ENCODE data around the gene CEP72.

CEP72 gene

DNA sequence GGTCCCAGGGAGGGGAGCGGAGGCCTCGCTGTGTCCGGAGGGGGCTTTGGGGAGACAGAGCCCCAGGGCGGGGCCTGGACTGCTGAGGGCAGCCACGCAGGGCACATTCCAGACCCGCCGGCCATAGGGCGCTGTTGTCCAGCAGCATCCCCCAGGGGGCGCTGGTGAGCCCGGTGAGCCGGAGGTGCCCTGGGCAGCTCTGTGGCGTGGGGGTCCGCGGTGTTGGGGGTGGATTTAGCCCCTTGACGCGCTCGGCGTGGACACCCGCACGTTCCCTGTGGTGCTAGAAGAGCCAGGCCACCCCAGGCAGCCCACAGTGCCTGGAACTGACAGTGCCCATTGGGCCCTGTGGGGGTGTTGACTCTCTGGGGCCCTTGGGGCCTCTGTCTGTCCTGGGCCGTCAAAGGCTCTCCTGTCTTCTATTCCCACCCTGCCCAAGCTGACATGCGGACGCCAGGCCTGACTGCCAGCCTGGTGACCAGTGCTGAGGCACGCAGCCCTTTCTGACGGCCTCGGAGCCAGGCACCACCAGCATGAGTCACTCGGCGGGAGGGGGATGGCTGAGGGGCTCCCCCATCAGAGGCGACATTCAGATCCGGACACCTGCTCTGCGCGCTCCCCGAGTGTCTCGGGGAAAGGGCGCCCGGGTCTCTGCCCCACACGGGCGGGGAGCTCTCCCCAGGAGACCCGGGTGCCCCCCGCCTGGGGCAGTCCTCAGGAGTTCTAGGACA is 57.1 kb downstream of the CEP72 start:
- no peak for TF ChIP-seq TOX (CRISPR knock-in tag; IDR thresholded peaks at IDR 0.05; ENCODE audit: borderline replicate concordance)
- no peak for TF ChIP-seq ISL1 (CRISPR knock-in tag; IDR thresholded peaks at IDR 0.05)
- no peak for TF ChIP-seq OSR1 (CRISPR knock-in tag; IDR thresholded peaks at IDR 0.05)
- TF ChIP-seq, protein P1, sequence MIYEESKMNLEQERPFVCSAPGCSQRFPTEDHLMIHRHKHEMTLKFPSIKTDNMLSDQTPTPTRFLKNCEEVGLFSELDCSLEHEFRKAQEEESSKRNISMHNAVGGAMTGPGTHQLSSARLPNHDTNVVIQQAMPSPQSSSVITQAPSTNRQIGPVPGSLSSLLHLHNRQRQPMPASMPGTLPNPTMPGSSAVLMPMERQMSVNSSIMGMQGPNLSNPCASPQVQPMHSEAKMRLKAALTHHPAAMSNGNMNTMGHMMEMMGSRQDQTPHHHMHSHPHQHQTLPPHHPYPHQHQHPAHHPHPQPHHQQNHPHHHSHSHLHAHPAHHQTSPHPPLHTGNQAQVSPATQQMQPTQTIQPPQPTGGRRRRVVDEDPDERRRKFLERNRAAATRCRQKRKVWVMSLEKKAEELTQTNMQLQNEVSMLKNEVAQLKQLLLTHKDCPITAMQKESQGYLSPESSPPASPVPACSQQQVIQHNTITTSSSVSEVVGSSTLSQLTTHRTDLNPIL (CRISPR knock-in tag; IDR thresholded peaks at IDR 0.05; ENCODE audit: low read depth), result no peak
- TF ChIP-seq ZC3H10 (CRISPR knock-in tag; IDR thresholded peaks at IDR 0.05), result no peak
- no peak for TF ChIP-seq ZNF8 (CRISPR knock-in tag; IDR thresholded peaks at IDR 0.05)
- no peak for TF ChIP-seq ZFP30 (CRISPR knock-in tag; IDR thresholded peaks at IDR 0.05)
- ATAC-seq, result peak; percentile 9; the same call in 1 of the 3 replicates

DNA sequence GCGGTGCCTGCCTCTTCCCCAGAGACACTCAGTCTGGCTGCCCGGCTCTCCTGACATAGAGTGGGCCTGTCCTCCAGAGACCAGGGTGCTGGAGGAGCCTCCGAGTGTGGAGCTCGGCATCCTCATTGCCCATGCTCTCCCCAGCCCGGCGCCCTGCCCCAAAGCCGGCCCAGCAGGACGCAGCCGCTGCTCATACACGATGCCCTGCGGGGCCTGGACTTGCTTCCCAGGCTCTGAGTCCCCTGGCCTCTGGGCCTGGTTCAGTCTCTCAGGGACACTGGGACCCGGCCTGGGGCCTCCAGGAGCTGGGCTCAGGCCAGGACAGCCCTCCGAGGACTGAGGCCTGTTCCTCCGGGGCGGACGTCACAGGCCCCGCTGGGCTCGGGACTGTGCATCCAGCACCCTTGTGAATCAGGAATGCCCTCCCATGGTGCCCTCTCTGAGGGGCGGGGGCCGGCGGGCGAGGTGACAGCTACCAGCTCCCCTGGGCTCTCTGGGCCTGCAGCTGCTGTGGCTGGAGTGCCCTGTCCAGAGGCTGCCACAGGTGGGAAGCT is 57.8 kb downstream of the CEP72 start:
- ATAC-seq, result no peak
- TF ChIP-seq RARB (CRISPR knock-in tag; IDR thresholded peaks at IDR 0.05) (no peak), ZC3H10 (CRISPR knock-in tag; IDR thresholded peaks at IDR 0.05) (no peak), GLIS3 (CRISPR knock-in tag; IDR thresholded peaks at IDR 0.05) (no peak), ISL1 (CRISPR knock-in tag; IDR thresholded peaks at IDR 0.05) (no peak), TOX (CRISPR knock-in tag; IDR thresholded peaks at IDR 0.05; ENCODE audit: borderline replicate concordance) (no peak), ZFP30 (CRISPR knock-in tag; IDR thresholded peaks at IDR 0.05) (no peak), OSR1 (CRISPR knock-in tag; IDR thresholded peaks at IDR 0.05) (no peak), PPARA (CRISPR knock-in tag; IDR thresholded peaks at IDR 0.05; ENCODE audit: borderline replicate concordance) (no peak), ZNF565 (CRISPR knock-in tag; conservative IDR thresholded peaks at IDR 0.05; ENCODE audit: low read depth) (no peak), ZFP3 (CRISPR knock-in tag; IDR thresholded peaks at IDR 0.05) (no peak)
- TF ChIP-seq, protein P1 (CRISPR knock-in tag; IDR thresholded peaks at IDR 0.05; ENCODE audit: low read depth), result no peak

DNA sequence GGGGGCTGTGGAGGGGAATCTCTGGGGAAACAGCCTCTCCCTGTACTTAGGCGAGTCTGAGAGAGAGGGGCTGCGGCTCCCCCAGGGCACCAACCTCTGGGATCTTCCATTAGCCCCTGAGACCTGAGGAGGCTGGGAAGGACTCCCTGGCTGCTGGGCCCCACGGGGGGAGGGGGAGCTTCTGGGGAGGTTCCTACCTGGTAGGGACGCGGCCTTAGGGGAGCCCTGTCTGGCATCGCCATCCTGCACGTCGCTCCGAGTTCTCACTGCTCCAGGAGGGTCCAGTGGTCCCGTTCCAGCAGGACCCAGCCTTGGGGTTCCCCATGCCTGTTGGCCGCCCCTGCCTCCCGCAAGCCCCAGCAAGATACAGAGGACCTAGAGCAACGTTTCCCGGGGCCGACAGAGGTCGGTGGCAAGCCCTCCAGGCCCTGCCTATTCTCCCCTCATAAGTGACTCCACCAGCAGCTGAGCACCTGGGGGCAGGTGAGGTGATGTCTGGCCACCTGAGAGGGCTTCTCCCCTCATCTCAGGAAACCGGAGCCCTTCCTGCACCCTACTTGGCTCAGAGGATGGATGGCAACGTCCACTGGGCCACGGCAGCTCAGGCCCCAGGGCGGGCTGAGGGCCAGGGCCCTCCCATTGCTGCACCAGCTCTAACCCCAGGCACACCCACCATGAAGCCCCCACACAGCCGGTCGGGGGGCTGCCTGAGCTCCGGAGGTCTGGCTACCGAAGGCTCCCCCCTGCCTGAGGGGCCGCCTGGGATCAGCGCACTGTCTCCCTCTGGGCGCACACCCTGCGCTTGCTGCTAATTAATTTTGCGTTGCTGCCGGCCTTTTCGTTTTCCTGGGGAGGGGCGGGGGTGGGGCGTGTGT is 58.5 kb downstream of the CEP72 start:
- TF ChIP-seq ZFP3 (CRISPR knock-in tag; IDR thresholded peaks at IDR 0.05) (no peak), CSDC2 (CRISPR knock-in tag; IDR thresholded peaks at IDR 0.05) (no peak), ISL1 (CRISPR knock-in tag; IDR thresholded peaks at IDR 0.05) (no peak), ZNF565 (CRISPR knock-in tag; conservative IDR thresholded peaks at IDR 0.05; ENCODE audit: low read depth) (no peak), GLIS3 (CRISPR knock-in tag; IDR thresholded peaks at IDR 0.05) (no peak), ZC3H10 (CRISPR knock-in tag; IDR thresholded peaks at IDR 0.05) (no peak), ZNF70 (CRISPR knock-in tag; IDR thresholded peaks at IDR 0.05) (no peak), CSRNP3 (CRISPR knock-in tag; IDR thresholded peaks at IDR 0.05) (no peak)
- ATAC-seq, result no peak

GRCh38 chr5:671459-672328 is 59.6 kb downstream of the CEP72 start:
- no peak for TF ChIP-seq TOX (CRISPR knock-in tag; IDR thresholded peaks at IDR 0.05; ENCODE audit: borderline replicate concordance)
- ATAC-seq, result peak; percentile 87

DNA sequence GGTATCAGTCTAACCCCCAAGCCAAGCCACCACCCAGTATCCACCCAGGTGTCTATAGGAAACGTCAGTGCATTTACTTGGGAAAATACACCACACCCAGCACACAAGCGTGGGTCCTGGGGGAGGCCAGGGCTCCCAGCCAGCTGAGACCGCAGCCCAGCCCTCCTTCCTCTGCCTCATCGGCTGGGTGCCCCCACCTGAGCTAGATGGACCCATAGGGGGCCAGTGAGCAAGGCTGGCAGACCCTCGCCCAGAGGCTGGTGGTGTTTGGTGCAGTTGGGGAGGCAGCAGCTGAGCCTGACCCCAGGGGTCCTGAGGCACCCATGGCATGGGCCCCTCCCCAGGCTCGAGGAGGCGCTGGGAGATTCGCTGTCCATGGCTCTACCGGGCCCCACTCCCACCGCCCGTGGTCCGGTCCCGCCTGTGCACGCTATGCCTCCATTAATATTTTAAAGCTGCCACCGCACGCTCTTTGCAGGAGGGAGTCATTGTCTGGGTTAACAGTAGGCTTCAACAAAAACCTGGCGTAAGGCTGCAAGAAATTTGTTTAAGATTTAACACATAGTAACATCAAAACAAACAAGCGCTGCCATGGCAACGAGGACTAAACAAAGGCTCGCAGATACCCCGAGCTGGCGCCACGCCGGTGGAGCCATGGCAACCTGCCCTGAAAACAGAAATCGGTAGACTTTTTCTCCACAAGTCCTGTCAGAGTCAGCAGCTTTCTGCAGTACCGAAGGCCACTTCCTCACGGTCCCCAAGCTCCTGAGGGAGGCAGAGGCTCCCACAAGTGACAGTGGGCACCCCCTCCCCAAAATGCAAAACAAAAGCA is 60.4 kb downstream of the CEP72 start:
- ATAC-seq, result peak; percentile 53
- no peak for TF ChIP-seq ESRRG (CRISPR knock-in tag; IDR thresholded peaks at IDR 0.05)
- TF ChIP-seq ZNF8 (CRISPR knock-in tag; IDR thresholded peaks at IDR 0.05), result no peak
- TF ChIP-seq ZNF70 (CRISPR knock-in tag; IDR thresholded peaks at IDR 0.05), result no peak
- no peak for TF ChIP-seq ISL1 (CRISPR knock-in tag; IDR thresholded peaks at IDR 0.05)
- TF ChIP-seq CSDC2 (CRISPR knock-in tag; IDR thresholded peaks at IDR 0.05), result no peak
- TF ChIP-seq, protein P2, sequence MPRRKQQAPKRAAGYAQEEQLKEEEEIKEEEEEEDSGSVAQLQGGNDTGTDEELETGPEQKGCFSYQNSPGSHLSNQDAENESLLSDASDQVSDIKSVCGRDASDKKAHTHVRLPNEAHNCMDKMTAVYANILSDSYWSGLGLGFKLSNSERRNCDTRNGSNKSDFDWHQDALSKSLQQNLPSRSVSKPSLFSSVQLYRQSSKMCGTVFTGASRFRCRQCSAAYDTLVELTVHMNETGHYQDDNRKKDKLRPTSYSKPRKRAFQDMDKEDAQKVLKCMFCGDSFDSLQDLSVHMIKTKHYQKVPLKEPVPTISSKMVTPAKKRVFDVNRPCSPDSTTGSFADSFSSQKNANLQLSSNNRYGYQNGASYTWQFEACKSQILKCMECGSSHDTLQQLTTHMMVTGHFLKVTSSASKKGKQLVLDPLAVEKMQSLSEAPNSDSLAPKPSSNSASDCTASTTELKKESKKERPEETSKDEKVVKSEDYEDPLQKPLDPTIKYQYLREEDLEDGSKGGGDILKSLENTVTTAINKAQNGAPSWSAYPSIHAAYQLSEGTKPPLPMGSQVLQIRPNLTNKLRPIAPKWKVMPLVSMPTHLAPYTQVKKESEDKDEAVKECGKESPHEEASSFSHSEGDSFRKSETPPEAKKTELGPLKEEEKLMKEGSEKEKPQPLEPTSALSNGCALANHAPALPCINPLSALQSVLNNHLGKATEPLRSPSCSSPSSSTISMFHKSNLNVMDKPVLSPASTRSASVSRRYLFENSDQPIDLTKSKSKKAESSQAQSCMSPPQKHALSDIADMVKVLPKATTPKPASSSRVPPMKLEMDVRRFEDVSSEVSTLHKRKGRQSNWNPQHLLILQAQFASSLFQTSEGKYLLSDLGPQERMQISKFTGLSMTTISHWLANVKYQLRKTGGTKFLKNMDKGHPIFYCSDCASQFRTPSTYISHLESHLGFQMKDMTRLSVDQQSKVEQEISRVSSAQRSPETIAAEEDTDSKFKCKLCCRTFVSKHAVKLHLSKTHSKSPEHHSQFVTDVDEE (CRISPR knock-in tag; IDR thresholded peaks at IDR 0.05), result no peak
- TF ChIP-seq GLIS3 (CRISPR knock-in tag; IDR thresholded peaks at IDR 0.05), result no peak
- no peak for TF ChIP-seq OSR1 (CRISPR knock-in tag; IDR thresholded peaks at IDR 0.05)
- TF ChIP-seq, protein P1 (CRISPR knock-in tag; IDR thresholded peaks at IDR 0.05; ENCODE audit: low read depth), result no peak
- no peak for TF ChIP-seq SNAI2 (CRISPR knock-in tag; IDR thresholded peaks at IDR 0.05)
- TF ChIP-seq RARB (CRISPR knock-in tag; IDR thresholded peaks at IDR 0.05), result no peak

Data from SK-N-SH treated with all-trans-retinoic acid at 6 μM for 48 hours (cell line).